ENCODE results near the gene SPRTN.

SPRTN gene, protein sequence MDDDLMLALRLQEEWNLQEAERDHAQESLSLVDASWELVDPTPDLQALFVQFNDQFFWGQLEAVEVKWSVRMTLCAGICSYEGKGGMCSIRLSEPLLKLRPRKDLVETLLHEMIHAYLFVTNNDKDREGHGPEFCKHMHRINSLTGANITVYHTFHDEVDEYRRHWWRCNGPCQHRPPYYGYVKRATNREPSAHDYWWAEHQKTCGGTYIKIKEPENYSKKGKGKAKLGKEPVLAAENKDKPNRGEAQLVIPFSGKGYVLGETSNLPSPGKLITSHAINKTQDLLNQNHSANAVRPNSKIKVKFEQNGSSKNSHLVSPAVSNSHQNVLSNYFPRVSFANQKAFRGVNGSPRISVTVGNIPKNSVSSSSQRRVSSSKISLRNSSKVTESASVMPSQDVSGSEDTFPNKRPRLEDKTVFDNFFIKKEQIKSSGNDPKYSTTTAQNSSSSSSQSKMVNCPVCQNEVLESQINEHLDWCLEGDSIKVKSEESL

DNA sequence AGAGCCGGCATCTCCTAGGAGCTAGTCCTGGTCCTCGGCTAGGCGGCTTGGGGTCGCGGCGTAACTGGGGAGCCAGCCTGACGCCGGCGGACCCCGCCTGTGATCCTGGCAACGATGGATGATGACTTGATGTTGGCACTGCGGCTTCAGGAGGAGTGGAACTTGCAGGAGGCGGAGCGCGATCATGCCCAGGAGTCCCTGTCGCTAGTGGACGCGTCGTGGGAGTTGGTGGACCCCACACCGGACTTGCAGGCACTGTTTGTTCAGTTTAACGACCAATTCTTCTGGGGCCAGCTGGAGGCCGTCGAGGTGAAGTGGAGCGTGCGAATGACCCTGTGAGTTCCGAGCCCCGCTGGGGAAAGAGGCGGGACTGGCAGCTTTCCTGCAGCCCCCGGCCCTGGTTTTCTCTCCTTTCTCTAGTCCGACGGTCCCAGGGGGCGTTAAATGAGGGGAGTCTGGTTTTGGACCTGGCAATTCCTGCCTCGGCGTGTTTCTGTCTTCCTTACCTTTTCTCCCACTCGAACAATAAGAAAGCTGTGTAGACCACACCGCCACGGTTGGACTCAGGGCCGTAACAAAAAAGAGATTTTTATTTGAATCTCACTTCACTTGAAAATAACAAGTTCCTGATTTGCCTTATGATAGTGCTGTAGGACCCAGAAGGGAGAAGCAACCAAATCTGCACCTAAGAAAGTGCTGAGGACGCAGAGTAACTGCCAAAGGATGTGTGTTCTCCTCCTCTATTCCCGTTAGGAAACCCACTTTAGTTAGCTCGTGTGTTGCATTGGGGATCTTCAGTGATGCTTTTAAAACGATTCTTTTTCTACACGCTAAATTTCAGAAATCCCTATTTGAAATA is at the start of gene SPRTN:
Gene SPRTN (plus strand): TSS at position 24 of the 859 bp plus-strand sequence. CDS start 91 bp downstream, at position 115.
- peaks cover 62% of the 10 kb centered on the region for H3K36me3 Mint-ChIP-seq
- H3K9me3 Mint-ChIP-seq = no peaks in the 10 kb centered on the region
- peak within 1 kb of the TSS; percentile 100 for H3K27ac Mint-ChIP-seq
- peak within 1 kb of the TSS; percentile 98 for H3K4me3 Mint-ChIP-seq
- ATAC-seq = peak; percentile 86
- no peak for DNase-seq (ENCODE audit: low spot score in 2 of 2)
- peaks cover 43% of the 10 kb centered on the region for H3K4me1 Mint-ChIP-seq

DNA sequence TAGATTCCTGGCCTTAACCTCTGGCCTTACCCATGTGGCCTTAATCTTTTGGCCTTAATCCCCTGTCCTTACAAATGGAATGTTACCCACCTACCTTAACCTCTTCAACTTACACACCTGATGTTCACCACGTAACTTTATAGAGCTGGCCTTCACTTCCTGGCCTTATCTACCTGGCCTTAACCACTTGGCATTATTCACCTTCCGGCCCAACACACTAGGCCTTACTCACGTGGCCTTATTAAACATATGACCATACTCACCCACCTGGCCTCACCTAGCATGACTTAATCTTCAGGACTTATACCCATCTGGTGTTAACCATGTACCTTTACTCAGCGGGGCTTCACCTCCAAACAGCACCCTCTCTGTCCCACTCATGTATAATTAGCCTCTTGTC is 42.2 kb upstream of the SPRTN start:
- Mint-ChIP-seq H3K4me3 (no peak overlapping the region), H3K9me3 (no peaks in the 10 kb centered on the region), H3K4me1 (no peaks in the 10 kb centered on the region), H3K27ac (no peak overlapping the region), H3K36me3 (no peaks in the 10 kb centered on the region)
- DNase-seq (ENCODE audit: low spot score in 2 of 2) (no peak), ATAC-seq (no peak)

DNA sequence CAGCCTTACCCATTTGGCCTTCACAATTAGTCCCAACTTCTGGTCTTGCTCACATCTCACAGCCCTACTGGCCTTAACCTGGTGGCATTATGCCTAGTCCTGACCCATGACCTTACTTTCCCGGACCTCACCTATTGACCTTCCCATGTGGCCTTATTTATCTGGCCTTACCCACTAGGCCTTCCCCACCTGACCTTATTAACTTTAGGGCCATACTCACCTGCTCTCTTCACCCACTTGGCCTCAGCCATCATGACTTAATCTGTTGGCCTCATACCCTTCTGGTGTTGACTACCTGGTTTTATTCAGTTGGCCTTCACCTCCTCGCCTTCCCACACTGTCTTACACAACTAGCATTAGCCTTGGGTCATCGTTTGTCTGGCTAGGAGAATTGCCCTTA is 36.1 kb upstream of the SPRTN start:
- Mint-ChIP-seq H3K4me3 (no peak overlapping the region), H3K4me1 (no peaks in the 10 kb centered on the region), H3K36me3 (no peaks in the 10 kb centered on the region), H3K27ac (no peak overlapping the region), H3K9me3 (no peaks in the 10 kb centered on the region)
- no peak for DNase-seq (ENCODE audit: low spot score in 2 of 2)
- no peak for ATAC-seq

DNA sequence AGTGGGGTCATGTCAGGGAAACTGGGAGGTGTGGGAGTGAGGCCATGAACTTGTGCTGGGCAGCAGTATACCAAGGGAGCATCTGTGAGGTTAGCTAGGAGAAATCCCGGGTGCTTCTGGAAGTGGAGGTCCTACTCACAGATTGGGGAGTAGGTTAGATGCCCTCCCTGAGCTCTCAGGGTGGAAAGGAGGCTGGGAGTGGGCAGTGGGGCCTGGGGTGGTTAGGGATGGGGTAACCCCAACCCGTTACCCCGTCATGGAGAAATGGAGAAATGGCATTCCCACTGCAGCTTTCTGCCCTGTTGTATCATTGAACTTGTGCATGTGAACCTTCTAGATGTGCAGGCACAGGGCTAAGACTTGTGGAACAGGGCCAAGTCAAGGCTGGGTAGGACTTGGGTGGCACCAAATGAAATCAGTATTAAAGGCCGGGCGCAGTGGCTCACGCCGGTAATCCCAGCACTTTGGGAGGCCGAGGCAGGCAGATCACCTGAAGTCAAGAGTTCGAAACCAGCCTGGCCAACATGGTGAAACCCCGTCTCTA is 27.6 kb upstream of the SPRTN start:
- ATAC-seq (no peak), DNase-seq (ENCODE audit: low spot score in 2 of 2) (no peak)
- Mint-ChIP-seq H3K4me3 (no peak overlapping the region), H3K27ac (no peak overlapping the region), H3K9me3 (no peaks in the 10 kb centered on the region), H3K36me3 (no peaks in the 10 kb centered on the region), H3K4me1 (no peaks in the 10 kb centered on the region)

DNA sequence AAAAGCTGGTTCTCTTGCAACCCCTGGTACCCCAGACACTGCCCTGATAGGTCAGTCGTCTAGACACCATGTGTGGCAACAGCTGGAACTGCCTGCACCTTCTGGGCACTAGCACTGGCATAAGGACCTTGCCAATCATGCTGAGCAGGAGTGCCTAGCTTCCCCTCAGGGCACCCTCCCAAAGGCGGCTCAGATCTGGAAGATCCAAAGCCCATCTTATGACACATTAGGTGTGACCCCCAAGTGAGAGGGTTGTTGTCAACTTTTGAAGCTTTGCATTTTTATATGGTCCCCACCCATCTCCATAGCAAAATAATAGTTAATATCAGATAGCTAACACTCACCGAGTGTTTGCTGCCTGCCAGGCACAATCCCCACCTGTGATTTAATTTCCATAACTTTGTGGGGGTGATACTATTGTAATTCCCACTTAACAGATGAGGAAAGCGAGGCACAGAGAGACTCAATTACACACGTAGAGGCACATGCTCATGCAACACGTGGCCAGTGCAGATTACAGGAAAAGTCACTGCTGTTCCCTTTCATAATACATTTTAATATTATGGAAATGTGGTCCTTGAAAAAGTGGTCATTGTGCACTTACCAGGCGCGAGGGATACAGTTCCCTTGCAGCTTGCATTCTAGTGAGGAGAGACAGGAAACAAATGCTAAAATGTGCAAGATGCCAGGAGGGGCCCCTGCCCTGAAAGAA is 26.2 kb upstream of the SPRTN start:
- no peak overlapping the region for H3K4me3 Mint-ChIP-seq
- no peaks in the 10 kb centered on the region for H3K9me3 Mint-ChIP-seq
- no peak for ATAC-seq
- no peaks in the 10 kb centered on the region for H3K36me3 Mint-ChIP-seq
- DNase-seq (ENCODE audit: low spot score in 2 of 2) = no peak
- H3K27ac Mint-ChIP-seq = no peak overlapping the region
- peaks cover 6% of the 10 kb centered on the region for H3K4me1 Mint-ChIP-seq

DNA sequence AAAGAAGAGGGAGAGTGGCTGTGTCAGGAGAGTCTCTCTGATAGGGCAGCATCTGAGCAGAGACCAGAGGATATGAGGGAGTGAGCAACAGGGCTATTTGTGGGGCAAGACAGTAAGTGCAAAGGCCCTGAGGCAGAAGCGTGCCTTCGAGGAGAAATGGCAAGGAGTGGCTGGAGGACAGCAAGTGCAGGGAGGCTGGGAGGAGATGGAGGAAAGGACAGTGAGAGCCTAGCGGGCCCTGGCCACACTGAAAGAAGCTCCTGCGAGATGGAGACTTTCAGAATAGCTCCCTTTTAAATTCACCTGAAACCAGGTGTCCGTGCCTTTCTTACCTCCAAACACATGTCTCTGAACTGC is 25.7 kb upstream of the SPRTN start:
- Mint-ChIP-seq H3K9me3 (no peaks in the 10 kb centered on the region), H3K4me1 (peaks cover 6% of the 10 kb centered on the region), H3K27ac (no peak overlapping the region), H3K36me3 (no peaks in the 10 kb centered on the region), H3K4me3 (no peak overlapping the region)
- no peak for DNase-seq (ENCODE audit: low spot score in 2 of 2)
- ATAC-seq = no peak

- peaks cover 6% of the 10 kb centered on the region for H3K4me1 Mint-ChIP-seq
- no peak overlapping the region for H3K27ac Mint-ChIP-seq
- no peaks in the 10 kb centered on the region for H3K9me3 Mint-ChIP-seq
- no peaks in the 10 kb centered on the region for H3K36me3 Mint-ChIP-seq
- no peak overlapping the region for H3K4me3 Mint-ChIP-seq
- ATAC-seq = no peak
- DNase-seq (ENCODE audit: low spot score in 2 of 2) = no peak
Measured at GRCh38 chr1:231313661-231314060, 24.4 kb upstream of the SPRTN start.

DNA sequence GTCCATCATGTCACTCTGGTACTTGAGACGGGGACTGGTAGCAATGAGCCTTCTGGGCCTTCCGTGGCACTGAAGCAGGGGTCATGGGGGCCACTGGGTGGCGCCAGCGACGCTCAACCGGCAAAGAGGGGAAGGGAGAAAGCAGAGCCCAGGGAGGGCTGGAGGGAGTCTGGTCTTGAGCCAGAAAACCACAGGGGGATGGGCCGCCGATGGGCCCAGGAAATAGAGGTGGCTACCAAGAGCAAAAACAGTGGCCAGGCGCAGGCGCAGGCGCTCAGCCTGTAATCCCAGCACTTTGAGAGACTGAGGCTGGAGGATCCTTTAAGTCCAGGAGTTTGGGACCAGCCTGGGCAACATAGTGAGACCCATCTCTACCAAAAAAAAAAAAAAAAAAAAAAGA is 22.2 kb upstream of the SPRTN start:
- Mint-ChIP-seq H3K9me3 (no peaks in the 10 kb centered on the region), H3K27ac (no peak overlapping the region)
- peak in 1 of 2 donors; percentile 65 for DNase-seq (ENCODE audit: low spot score in 2 of 2)

GRCh38 chr1:231317306-231318014 is 20.6 kb upstream of the SPRTN start:
- no peak for ATAC-seq
- no peaks in the 10 kb centered on the region for H3K36me3 Mint-ChIP-seq
- DNase-seq (ENCODE audit: low spot score in 2 of 2) = no peak
- H3K4me1 Mint-ChIP-seq = peaks cover 6% of the 10 kb centered on the region
- H3K9me3 Mint-ChIP-seq = no peaks in the 10 kb centered on the region
- H3K27ac Mint-ChIP-seq = no peak overlapping the region
- H3K4me3 Mint-ChIP-seq = no peak overlapping the region

More for the DNA sequence above, 22.2 kb upstream of the SPRTN start:
- Mint-ChIP-seq H3K4me3 (no peak overlapping the region), H3K36me3 (no peaks in the 10 kb centered on the region), H3K4me1 (peaks cover 6% of the 10 kb centered on the region)
- ATAC-seq = peak; percentile 83

GRCh38 chr1:231318015-231318355 is 20.1 kb upstream of the SPRTN start:
- H3K4me1 Mint-ChIP-seq = peaks cover 6% of the 10 kb centered on the region
- ATAC-seq = no peak

GRCh38 chr1:231318568-231318967 is 19.5 kb upstream of the SPRTN start:
- ATAC-seq = no peak

More at GRCh38 chr1:231318015-231318355, 20.1 kb upstream of the SPRTN start:
- H3K36me3 Mint-ChIP-seq = no peaks in the 10 kb centered on the region
- no peak overlapping the region for H3K4me3 Mint-ChIP-seq
- H3K9me3 Mint-ChIP-seq = no peaks in the 10 kb centered on the region
- H3K27ac Mint-ChIP-seq = no peak overlapping the region
- no peak for DNase-seq (ENCODE audit: low spot score in 2 of 2)

DNA sequence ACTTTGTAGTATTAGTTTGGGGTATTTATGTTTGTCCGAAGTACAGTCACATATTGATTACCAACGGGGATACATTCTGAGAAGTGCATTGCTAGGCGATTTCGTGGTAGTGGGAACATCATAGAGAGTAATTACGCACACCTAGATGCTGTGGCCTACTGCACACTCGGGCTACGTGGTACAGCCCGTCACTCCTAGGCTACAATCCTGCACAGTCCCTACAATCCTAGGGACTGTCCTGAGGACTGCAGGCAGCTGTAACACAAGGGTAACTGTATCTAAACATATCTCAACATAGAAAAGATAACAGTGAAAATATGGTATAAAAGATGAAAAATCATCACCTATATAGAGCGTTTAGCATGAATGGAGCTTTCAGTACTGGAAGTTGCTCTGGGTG is 19.0 kb upstream of the SPRTN start:
- ATAC-seq (no peak), DNase-seq (ENCODE audit: low spot score in 2 of 2) (no peak)
- H3K4me3 Mint-ChIP-seq = no peak overlapping the region
- peaks cover 6% of the 10 kb centered on the region for H3K4me1 Mint-ChIP-seq
- no peaks in the 10 kb centered on the region for H3K9me3 Mint-ChIP-seq
- no peaks in the 10 kb centered on the region for H3K36me3 Mint-ChIP-seq
- no peak overlapping the region for H3K27ac Mint-ChIP-seq

More at GRCh38 chr1:231318568-231318967, 19.5 kb upstream of the SPRTN start:
- Mint-ChIP-seq H3K4me1 (peaks cover 6% of the 10 kb centered on the region), H3K9me3 (no peaks in the 10 kb centered on the region), H3K36me3 (no peaks in the 10 kb centered on the region), H3K27ac (no peak overlapping the region), H3K4me3 (no peak overlapping the region)
- DNase-seq (ENCODE audit: low spot score in 2 of 2) = no peak

GRCh38 chr1:231322880-231323530 is 15.1 kb upstream of the SPRTN start:
- Mint-ChIP-seq H3K27ac (no peak overlapping the region), H3K9me3 (no peaks in the 10 kb centered on the region)
- no peak for ATAC-seq

DNA sequence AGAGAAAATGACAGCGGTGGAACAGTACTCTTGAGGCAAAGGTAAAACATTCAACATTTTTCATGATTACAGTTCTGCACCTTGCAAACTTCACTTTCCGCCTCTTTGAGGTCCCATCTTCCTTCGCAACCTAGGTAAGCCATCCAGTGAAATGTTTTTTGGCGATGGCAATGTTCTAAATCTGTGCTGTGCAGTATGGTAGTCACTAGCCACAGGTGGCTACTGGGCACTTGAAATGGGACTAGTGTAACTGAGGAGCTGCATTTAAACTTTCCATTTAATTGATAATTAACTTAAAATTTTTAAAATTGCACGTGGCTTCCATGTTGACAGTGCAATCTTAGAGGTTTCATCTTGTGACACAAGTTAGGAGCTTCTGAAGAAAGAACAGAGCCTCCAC is 13.4 kb upstream of the SPRTN start:
- Mint-ChIP-seq H3K27ac (no peak overlapping the region), H3K4me3 (no peak overlapping the region), H3K9me3 (no peaks in the 10 kb centered on the region), H3K4me1 (no peaks in the 10 kb centered on the region), H3K36me3 (no peaks in the 10 kb centered on the region)
- DNase-seq (ENCODE audit: low spot score in 2 of 2) = no peak
- no peak for ATAC-seq

More at GRCh38 chr1:231322880-231323530, 15.1 kb upstream of the SPRTN start:
- Mint-ChIP-seq H3K36me3 (no peaks in the 10 kb centered on the region), H3K4me3 (no peak overlapping the region), H3K4me1 (no peaks in the 10 kb centered on the region)
- no peak for DNase-seq (ENCODE audit: low spot score in 2 of 2)

Measured in stimulated activated effector memory CD8-positive, alpha-beta T cell treated with anti-CD3 and anti-CD28 coated beads, Interleukin-12 subunit alpha, Interleukin-12 subunit beta, amount 100 ng/mL, for 72 hours (primary cell).